DOHH2 (cell line): ENCODE data around the gene CRAMP1.

Experiments used
- H3F3A ChIP-seq: fragments of 200-600 bp; sonication (generic), shearing (Covaris generic); 2 replicates; pipeline ENCODE4 v1.6.0; 2016; ENCODE audit warnings: antibody characterized with exemption, mild to moderate bottlenecking; ENCODE audit not compliant: control insufficient read depth, insufficient read depth
- H3K27ac ChIP-seq: fragments of 200-600 bp; sonication (generic); 2 replicates; pipeline ENCODE4 v1.5.1; 2014; ENCODE audit warnings: low read depth, mild to moderate bottlenecking, low read length, moderate library complexity
- H3K27me3 ChIP-seq: fragments of 200-600 bp; sonication (generic); 2 replicates; pipeline ENCODE4 v1.6.1; 2014; ENCODE audit warnings: mild to moderate bottlenecking, low read length, mixed read lengths; ENCODE audit not compliant: control insufficient read depth
- H3K36me3 ChIP-seq: fragments of 200-600 bp; sonication (generic); 2 replicates; pipeline ENCODE4 v1.6.1; 2014; ENCODE audit warnings: mild to moderate bottlenecking, low read length, moderate library complexity, mixed read lengths; ENCODE audit not compliant: control insufficient read depth
- H3K4me1 ChIP-seq: fragments of 200-600 bp; sonication (generic); 2 replicates; pipeline ENCODE4 v1.6.1; 2014; ENCODE audit warnings: mild to moderate bottlenecking, low read length, mixed read lengths; ENCODE audit not compliant: control insufficient read depth
- H3K4me2 ChIP-seq: fragments of 200-600 bp; sonication (generic); 2 replicates; pipeline ENCODE4 v1.6.0; 2014; ENCODE audit warnings: mild to moderate bottlenecking, low read length, moderate library complexity
- H3K4me3 ChIP-seq: fragments of 200-600 bp; sonication (generic); 2 replicates; pipeline ENCODE4 v1.5.1; 2014; ENCODE audit warnings: mild to moderate bottlenecking, low read length, mixed read lengths
- H3K79me2 ChIP-seq: fragments of 200-600 bp; sonication (generic); 2 replicates; pipeline ENCODE4 v1.6.1; 2014; ENCODE audit warnings: mild to moderate bottlenecking, low read length, mixed read lengths; ENCODE audit not compliant: control insufficient read depth
- H3K9me2 ChIP-seq: fragments of 200-600 bp; sonication (generic); replicated peaks from 2 replicates; pipeline ENCODE4 v1.6.1; 2014; ENCODE audit warnings: mild to moderate bottlenecking, low read length, mixed read lengths; ENCODE audit not compliant: control insufficient read depth
- H3K9me3 ChIP-seq: fragments of 200-600 bp; sonication (generic); 2 replicates; pipeline ENCODE4 v1.6.1; 2014; ENCODE audit warnings: antibody characterized with exemption, low read length, mixed read lengths; ENCODE audit not compliant: control insufficient read depth, insufficient read depth
- H4K20me1 ChIP-seq: fragments of 200-600 bp; sonication (generic); 2 replicates; pipeline ENCODE4 v1.6.0; 2014; ENCODE audit warnings: low read depth, mild to moderate bottlenecking, antibody characterized with exemption, low read length, moderate library complexity; ENCODE audit not compliant: control insufficient read depth, insufficient read depth
- CTCF ChIP-seq: fragments of 200-600 bp; sonication (generic); IDR thresholded peaks from one replicate; pipeline ENCODE4 v1.5.1; 2014; ENCODE audit warnings: antibody characterized with exemption, mild to moderate bottlenecking, low read depth, low read length; ENCODE audit not compliant: poor library complexity, severe bottlenecking
- EZH2phosphoT487 ChIP-seq: fragments of 200-600 bp; sonication (generic); IDR thresholded peaks from 2 replicates; pipeline ENCODE4 v1.6.1; 2017; ENCODE audit warnings: borderline replicate concordance, mild to moderate bottlenecking, antibody characterized with exemption, low read length, moderate library complexity, mixed read lengths

Gene CRAMP1

DNA sequence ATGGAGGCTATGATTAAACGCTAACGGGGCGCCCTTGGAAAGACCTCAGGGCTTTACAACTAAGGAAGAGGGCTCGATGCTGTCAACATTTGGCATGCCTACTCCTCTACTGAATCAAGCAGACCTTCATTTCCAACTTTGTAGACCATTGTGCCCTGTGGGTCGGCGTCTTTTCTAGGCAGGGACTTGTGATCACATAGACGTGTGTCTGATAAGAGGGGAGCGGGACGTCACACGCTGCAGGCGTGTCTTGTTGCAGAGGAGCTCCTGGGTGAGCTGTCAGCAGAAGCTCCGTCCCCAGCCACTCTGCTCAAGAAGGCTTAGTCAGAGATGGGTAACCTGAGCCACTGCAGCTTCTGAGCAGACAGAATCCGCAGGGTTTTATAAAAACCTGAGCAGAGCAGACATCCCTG, 96.6 kb downstream of the CRAMP1 start:
- Histone ChIP-seq H3K4me2 (peak overlapping the region; percentile 98), H3K4me3 (peak overlapping the region; percentile 88; the same call in 1 of the 2 replicates), H3K27me3 (no peaks in the 10 kb centered on the region), H4K20me1 (peaks cover 12% of the 10 kb centered on the region; the same call in 1 of the 2 replicates), H3K36me3 (peaks cover 40% of the 10 kb centered on the region), H3K9me2 (no peaks in the 10 kb centered on the region), H3K27ac (no peak overlapping the region), H3F3A (peaks cover 34% of the 10 kb centered on the region), H3K4me1 (peaks cover 71% of the 10 kb centered on the region), H3K79me2 (peaks cover 82% of the 10 kb centered on the region), H3K9me3 (no peaks in the 10 kb centered on the region)
- TF ChIP-seq CTCF (no peak), EZH2phosphoT487 (no peak)

- Histone ChIP-seq H3K27ac (no peak overlapping the region), H3K9me2 (no peaks in the 10 kb centered on the region), H3F3A (peaks cover 35% of the 10 kb centered on the region), H3K36me3 (peaks cover 41% of the 10 kb centered on the region), H3K27me3 (no peaks in the 10 kb centered on the region), H3K4me1 (peaks cover 73% of the 10 kb centered on the region), H3K79me2 (peaks cover 84% of the 10 kb centered on the region), H4K20me1 (peaks cover 12% of the 10 kb centered on the region; the same call in 1 of the 2 replicates), H3K4me2 (peak overlapping the region; percentile 98), H3K4me3 (no peak overlapping the region), H3K9me3 (no peaks in the 10 kb centered on the region)
- TF ChIP-seq CTCF: no peak
- no peak for TF ChIP-seq EZH2phosphoT487
Measured at GRCh38 chr16:1709356-1709755, 97.2 kb downstream of the CRAMP1 start.

- H3K27me3 ChIP-seq: no peaks in the 10 kb centered on the region
- H3K27ac ChIP-seq: peak overlapping the region; percentile 99
- H3F3A ChIP-seq: peaks cover 37% of the 10 kb centered on the region
- no peaks in the 10 kb centered on the region for H3K9me3 ChIP-seq
- H3K4me3 ChIP-seq: peak overlapping the region; percentile 58
- peaks cover 12% of the 10 kb centered on the region; the same call in 1 of the 2 replicates for H4K20me1 ChIP-seq
- no peak for TF ChIP-seq EZH2phosphoT487
- TF ChIP-seq CTCF: no peak
- peaks cover 83% of the 10 kb centered on the region for H3K4me1 ChIP-seq
- peaks cover 90% of the 10 kb centered on the region for H3K79me2 ChIP-seq
- peaks cover 54% of the 10 kb centered on the region for H3K36me3 ChIP-seq
- H3K4me2 ChIP-seq: peak overlapping the region; percentile 97
- no peaks in the 10 kb centered on the region for H3K9me2 ChIP-seq
Measured at GRCh38 chr16:1710811-1711507, 98.8 kb downstream of the CRAMP1 start.
